B cell (primary cell): ENCODE results near the gene RAB28.

Experiments
- CTCF ChIP-seq: fragments of 200-600 bp; IDR thresholded peaks from one replicate; pipeline ENCODE4 v1.8.0; 2022; ENCODE audit warnings: antibody characterized with exemption, mild to moderate bottlenecking
- EZH2 ChIP-seq: IDR thresholded peaks from 2 replicates; pipeline ENCODE4 v1.6.1; 2012; ENCODE audit warnings: borderline replicate concordance, low read depth, mild to moderate bottlenecking, moderate library complexity, low read length; ENCODE audit not compliant: insufficient read depth, poor library complexity, severe bottlenecking

- TF ChIP-seq CTCF: no peak
- TF ChIP-seq EZH2: no peak
Measured at GRCh38 chr4:13344216-13344615, 139.9 kb downstream of the RAB28 start.
